ENCODE measurements around the gene KDELR3. TPM values are rescaled to one million over a fixed set of nuclear protein-coding genes. Genes with fewer than 3 reads are reported as not detected.

The KDELR3 gene
- total RNA-seq, 1 donor from 2014 or later, result 28.9 TPM

- no peak for DNase-seq (ENCODE audit: low read depth)
Observed at GRCh38 chr22:38481162-38481870, 13.4 kb downstream of the KDELR3 start.

GRCh38 chr22:38481871-38482332 lies 14.0 kb downstream of the KDELR3 start:
- no peak for DNase-seq (ENCODE audit: low read depth)

GRCh38 chr22:38482662-38483308 lies 14.9 kb downstream of the KDELR3 start:
- no peak for DNase-seq (ENCODE audit: low read depth)

DNA sequence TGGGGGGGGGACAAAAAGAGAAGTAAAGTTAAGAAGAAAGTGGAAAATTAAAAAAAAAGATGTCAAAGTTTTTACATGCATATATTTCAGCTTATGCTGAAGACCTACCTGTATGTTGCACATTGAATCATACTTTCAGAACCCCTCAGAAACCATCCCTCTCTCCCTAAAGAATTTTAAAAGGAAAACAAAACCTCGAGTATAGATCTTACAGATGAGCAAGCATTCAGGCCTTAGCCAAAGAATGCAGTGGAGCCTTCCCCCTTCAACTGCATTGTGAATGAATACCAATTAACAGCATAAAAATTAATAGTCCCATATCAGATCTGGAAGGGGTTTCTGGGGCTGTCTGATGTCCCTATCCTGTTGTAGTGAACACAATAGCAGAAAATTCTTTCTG lies 16.3 kb downstream of the KDELR3 start:
- no peak for DNase-seq (ENCODE audit: low read depth)

DNA sequence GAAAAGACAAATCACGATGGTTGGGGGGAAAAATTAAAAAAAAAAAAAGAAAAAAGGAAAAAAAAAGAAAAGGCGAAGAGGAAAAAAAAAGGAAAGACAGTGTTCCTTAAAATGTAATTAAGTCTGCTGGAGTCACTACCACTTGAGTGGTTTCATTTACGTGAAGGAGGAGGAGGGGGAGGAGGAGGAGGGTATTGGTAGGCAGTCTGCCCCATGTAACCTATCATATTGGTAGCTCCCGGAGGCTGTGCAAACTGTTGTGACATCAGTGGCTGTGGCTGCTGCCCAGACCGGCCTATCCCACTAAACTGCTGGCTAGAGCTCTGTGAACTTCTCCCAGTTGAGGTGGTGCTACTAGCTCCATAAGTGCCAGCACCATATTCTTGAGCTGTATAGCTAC lies 17.9 kb downstream of the KDELR3 start:
- no peak for DNase-seq (ENCODE audit: low read depth)

- DNase-seq (ENCODE audit: low read depth), result no peak
Observed at GRCh38 chr22:38487946-38488345, 20.1 kb downstream of the KDELR3 start.

DNA sequence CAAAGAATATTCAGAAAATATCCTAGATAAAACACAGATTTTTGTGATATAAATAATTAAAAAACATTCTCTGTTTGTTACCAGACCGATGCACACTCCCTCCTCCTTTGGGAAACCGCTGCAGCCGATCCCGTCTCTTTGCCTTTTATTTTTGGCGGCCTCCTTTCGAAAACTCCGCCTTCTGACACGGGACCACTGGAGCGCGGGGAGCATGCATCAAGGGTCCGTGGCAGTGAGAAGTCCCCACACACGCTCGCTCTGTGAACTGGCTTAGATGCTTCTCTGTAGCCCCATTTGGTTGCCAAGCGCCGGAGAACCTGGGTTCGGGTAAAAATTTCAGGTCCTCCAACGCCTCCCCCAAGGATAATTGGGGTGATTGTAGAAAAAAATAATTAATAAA lies 21.2 kb downstream of the KDELR3 start:
- DNase-seq (ENCODE audit: low read depth), result no peak

DNA sequence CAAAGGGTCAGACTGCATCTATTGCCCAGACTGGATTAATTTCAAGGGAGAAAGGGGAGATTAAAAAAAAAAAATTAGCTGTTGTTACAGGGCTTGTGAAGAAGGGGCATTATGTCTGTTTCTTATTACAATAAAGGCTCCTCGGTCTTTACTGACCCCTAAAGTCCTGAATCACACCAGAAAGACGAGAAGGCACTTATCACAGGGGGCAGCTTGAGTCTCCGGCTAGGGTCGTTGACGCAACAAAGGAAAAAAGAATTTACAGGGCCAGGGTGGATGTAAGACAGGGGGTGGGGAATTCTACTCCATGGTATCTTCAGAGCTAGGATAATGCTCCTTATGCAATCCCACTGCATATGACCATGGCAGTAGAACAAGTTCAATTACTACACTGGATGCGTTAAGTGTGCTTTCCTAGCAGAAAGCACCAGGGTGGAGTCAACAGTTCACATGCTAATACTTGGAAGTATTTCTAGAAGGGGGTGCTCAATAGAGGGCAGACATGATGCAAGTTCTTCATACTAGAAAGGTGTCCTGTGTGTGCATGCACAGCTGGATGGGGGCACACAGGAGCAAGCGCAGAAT lies 21.8 kb downstream of the KDELR3 start:
- DNase-seq (ENCODE audit: low read depth), result no peak

DNA sequence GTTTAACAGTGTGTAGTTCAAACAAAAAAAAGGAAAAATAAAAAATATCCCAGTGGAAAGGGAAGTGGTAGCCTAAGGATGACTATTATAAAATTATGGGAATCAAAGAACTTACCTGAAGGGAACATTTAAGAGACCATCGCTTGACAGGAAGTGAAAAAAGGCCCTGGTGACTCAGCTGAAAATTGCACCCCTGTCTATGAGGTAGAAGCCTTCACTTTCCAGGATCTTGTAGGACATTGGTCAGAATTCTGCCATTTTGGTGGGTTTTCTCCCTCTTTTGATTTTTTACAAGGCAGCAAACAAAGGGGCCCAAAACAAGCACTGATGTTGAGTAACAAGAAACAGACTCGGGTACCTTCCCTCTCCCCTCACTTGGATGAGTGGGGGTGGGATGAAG lies 22.6 kb downstream of the KDELR3 start:
- no peak for DNase-seq (ENCODE audit: low read depth)

GRCh38 chr22:38490915-38491314 lies 23.0 kb downstream of the KDELR3 start:
- peak; percentile 53 for DNase-seq (ENCODE audit: low read depth)

- DNase-seq (ENCODE audit: low read depth), result no peak
Observed at GRCh38 chr22:38491707-38492348, 23.9 kb downstream of the KDELR3 start.

- DNase-seq (ENCODE audit: low read depth), result no peak
Observed at GRCh38 chr22:38494498-38494897, 26.6 kb downstream of the KDELR3 start.

DNA sequence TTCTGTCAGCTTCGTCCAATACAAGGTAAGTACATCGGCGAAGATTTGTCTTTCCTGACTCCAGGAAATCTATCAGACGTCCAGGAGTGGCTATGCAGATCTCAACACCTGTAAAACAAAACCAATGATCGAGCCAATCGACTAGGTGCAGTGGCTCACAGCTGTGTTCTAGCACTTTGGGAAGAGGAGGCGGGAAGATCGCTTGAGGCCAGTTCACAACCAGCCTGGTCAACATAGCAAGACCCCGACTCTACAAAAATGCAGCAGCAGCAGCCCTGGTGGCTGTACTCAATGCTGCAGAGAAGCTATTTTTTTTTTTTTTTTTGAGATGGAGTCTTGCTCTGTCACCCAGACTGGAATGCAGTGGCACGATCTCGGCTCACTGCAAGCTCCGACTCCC lies 27.0 kb downstream of the KDELR3 start:
- no peak for DNase-seq (ENCODE audit: low read depth)

DNA sequence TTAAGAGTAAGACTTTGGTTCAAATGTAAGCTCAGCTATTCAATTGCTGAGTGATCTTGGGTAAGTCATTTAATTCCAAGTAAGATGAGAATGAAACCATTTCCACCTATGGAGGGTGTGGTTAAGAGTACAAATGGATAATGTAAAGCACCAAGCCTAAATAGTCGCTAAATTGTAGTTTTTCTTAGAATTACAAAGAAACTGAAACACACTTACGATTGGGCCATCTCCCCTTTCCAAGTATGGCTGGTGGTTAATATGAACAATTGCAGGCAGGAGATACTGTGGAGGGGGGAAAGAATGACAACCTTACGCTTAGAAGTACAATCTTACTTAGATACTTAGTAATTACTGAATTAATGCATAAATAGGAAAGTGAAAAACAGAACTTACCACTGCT lies 30.0 kb downstream of the KDELR3 start:
- no peak for DNase-seq (ENCODE audit: low read depth)

DNA sequence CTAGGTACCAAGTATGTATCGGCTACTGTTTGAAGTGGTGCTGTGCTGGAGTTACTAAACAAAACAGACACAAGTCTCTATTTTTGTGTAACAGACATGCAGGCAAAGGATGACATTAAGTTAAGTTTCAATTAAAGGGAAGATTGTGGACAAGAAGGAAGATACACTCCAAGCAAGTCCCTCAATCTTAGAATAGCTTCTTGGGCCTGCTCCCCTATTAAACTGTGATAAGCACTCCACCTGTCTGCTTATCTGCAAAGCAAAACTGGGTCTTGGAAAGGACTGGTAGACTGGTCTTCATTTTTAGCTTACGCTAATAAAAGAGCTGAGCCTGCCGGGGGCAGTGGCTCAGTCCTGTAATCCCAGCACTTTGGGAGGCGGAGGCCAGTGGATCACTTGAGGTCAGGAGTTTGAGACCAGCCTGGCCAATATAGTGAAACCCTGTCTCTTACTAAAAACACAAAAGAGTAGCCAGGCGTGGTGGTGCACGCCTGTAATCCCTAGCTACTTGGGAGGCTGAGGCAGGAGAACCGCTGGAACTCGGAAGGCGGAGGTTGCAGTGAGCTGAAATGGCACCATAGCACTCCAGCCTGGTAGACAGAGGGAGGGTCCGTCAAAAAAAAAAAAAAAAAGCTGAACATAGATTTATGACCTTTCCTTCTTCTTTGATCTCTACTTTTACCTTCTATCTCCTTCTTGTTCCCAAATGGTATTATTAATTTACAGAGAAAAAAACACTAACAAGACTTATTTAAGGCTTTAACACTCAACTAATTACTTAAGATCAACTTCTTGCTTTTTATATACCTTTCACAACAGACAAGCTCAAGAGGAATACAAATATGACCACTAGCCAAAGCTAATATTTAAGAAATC lies 34.1 kb downstream of the KDELR3 start:
- no peak for DNase-seq (ENCODE audit: low read depth)

DNA sequence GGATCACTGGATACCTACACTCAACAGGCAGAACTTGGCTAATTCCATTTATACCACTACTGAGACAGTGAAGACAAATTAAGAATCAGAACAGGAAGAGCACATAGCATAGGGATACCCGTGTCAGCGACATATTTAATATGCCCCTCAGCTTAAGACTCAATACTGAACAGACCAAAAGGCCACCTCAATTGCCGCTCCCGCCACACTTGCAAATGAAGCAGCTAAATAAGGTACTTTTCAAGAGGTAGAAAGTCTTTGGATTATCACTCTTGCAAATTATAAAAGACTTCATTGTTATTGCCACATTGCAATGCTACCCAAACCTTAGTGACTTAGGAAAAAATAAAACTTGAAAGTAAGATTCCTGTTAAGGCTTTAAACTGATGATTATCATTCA lies 35.1 kb downstream of the KDELR3 start:
- no peak for DNase-seq (ENCODE audit: low read depth)

- peak; percentile 51 for DNase-seq (ENCODE audit: low read depth)
Observed at GRCh38 chr22:38504731-38505540, 37.0 kb downstream of the KDELR3 start.

GRCh38 chr22:38505541-38506117 lies 37.7 kb downstream of the KDELR3 start:
- peak; percentile 77 for DNase-seq (ENCODE audit: low read depth)

GRCh38 chr22:38506118-38506962 lies 38.4 kb downstream of the KDELR3 start, which contains the start of gene DDX17:
DDX17 (minus strand) TSS chr22:38506311.
- DNase-seq (ENCODE audit: low read depth), result peak; percentile 96

Data from myocyte (in vitro differentiated cells).